ENCODE results near the gene KIRREL3. TPM values are rescaled to one million over a fixed set of nuclear protein-coding genes. Genes with fewer than 3 reads are reported as not detected.

Gene KIRREL3
- total RNA-seq, 1 donor from 2014 or later, result under 0.01 TPM

- no peak overlapping the region for H3K9ac ChIP-seq (ENCODE audit: low read depth in 1 of 3, low read length in 3 of 3)
- no peaks in the 10 kb centered on the region for H3K9me3 ChIP-seq (ENCODE audit: control insufficient read depth in 3 of 3, low read length in 3 of 3)
- H3K27me3 ChIP-seq (ENCODE audit: control insufficient read depth in 3 of 3, insufficient read depth in 3 of 3, low read length in 3 of 3), result peaks cover 0 to 11% (median 9%) of the 10 kb centered on the region in 3 donors
- H3K4me3 ChIP-seq (ENCODE audit: low read length in 3 of 3), result no peak overlapping the region
- no peak overlapping the region for H3K27ac ChIP-seq (ENCODE audit: low read depth, low read length)
- no peaks in the 10 kb centered on the region for H3K36me3 ChIP-seq (ENCODE audit: control insufficient read depth in 3 of 3, insufficient read depth in 3 of 3, low read length in 3 of 3)
- no peaks in the 10 kb centered on the region for H3K4me1 ChIP-seq (ENCODE audit: control insufficient read depth in 3 of 3, insufficient read depth in 3 of 3, low read length in 3 of 3)
These were observed 75.1 kb downstream of the KIRREL3 start for GRCh38 chr11:126925321-126926093.

DNA sequence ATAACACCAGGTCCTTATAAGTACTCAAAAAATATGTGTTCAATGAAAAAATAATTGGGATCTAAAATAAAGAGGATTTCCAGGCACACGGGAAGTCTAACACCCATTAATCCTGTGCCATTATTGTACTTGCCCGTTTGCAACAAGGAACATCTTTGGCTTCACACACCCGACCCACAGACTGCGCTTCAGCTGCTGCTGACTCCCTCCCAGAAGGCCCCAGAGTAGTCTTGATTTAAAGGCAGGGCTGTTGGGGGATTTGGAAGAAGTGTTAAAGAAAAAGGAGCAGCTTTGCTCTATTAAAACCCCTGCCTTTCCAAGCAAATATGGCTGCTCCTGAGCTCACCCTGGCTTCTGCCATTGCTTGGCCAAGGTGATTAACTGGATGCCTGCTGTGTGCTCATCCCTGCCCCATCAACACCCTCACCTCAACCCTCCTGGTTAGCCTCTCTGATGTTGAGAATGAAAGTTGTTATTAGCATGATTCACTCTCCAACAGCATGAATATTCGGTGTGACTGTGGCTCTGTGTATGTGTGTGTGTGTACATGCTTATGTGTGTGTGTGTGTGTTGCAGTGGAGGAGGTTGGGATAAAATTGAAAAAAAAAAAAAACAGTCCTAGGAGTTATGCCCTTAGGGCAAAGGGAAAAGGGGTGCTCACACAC, 76.1 kb downstream of the KIRREL3 start:
- H3K27ac ChIP-seq (ENCODE audit: low read depth, low read length), result no peak overlapping the region
- no peak overlapping the region for H3K4me3 ChIP-seq (ENCODE audit: low read length in 3 of 3)
- H3K4me1 ChIP-seq (ENCODE audit: control insufficient read depth in 3 of 3, insufficient read depth in 3 of 3, low read length in 3 of 3), result no peaks in the 10 kb centered on the region
- no peaks in the 10 kb centered on the region for H3K36me3 ChIP-seq (ENCODE audit: control insufficient read depth in 3 of 3, insufficient read depth in 3 of 3, low read length in 3 of 3)
- no peaks in the 10 kb centered on the region for H3K9me3 ChIP-seq (ENCODE audit: control insufficient read depth in 3 of 3, low read length in 3 of 3)
- no peak overlapping the region for H3K9ac ChIP-seq (ENCODE audit: low read depth in 1 of 3, low read length in 3 of 3)
- H3K27me3 ChIP-seq (ENCODE audit: control insufficient read depth in 3 of 3, insufficient read depth in 3 of 3, low read length in 3 of 3), result peaks cover 0 to 11% (median 9%) of the 10 kb centered on the region in 3 donors

DNA sequence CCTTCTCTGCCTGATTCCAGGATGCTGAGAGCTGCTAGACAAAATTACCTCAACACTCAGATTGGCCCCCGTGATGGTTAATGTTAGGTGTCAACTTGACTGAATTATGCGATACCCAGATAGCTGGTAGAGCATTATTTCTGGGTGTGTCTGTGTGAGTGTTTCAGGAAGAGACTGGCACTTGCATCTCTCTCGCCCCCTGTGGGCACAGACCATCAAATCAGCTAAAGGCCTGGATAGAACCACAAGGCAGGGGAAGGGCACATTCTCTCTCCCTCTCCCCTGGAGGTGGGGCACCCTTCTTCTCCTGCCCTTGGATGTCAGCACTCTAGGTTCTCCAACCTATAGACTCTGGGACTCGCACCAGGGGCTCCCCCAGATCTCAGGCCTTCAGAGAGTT, 79.7 kb downstream of the KIRREL3 start:
- Histone ChIP-seq H3K9ac (ENCODE audit: low read depth in 1 of 3, low read length in 3 of 3) (no peak overlapping the region), H3K9me3 (ENCODE audit: control insufficient read depth in 3 of 3, low read length in 3 of 3) (no peaks in the 10 kb centered on the region), H3K36me3 (ENCODE audit: control insufficient read depth in 3 of 3, insufficient read depth in 3 of 3, low read length in 3 of 3) (no peaks in the 10 kb centered on the region), H3K4me3 (ENCODE audit: low read length in 3 of 3) (no peak overlapping the region), H3K4me1 (ENCODE audit: control insufficient read depth in 3 of 3, insufficient read depth in 3 of 3, low read length in 3 of 3) (no peaks in the 10 kb centered on the region), H3K27ac (ENCODE audit: low read depth, low read length) (no peak overlapping the region), H3K27me3 (ENCODE audit: control insufficient read depth in 3 of 3, insufficient read depth in 3 of 3, low read length in 3 of 3) (peaks cover 0 to 11% (median 9%) of the 10 kb centered on the region in 3 donors)

GRCh38 chr11:126919147-126919823, 81.3 kb downstream of the KIRREL3 start:
- Histone ChIP-seq H3K27ac (ENCODE audit: low read depth, low read length) (no peak overlapping the region), H3K4me1 (ENCODE audit: control insufficient read depth in 3 of 3, insufficient read depth in 3 of 3, low read length in 3 of 3) (no peaks in the 10 kb centered on the region), H3K4me3 (ENCODE audit: low read length in 3 of 3) (no peak overlapping the region), H3K9ac (ENCODE audit: low read depth in 1 of 3, low read length in 3 of 3) (no peak overlapping the region), H3K27me3 (ENCODE audit: control insufficient read depth in 3 of 3, insufficient read depth in 3 of 3, low read length in 3 of 3) (no peaks in the 10 kb centered on the region), H3K36me3 (ENCODE audit: control insufficient read depth in 3 of 3, insufficient read depth in 3 of 3, low read length in 3 of 3) (no peaks in the 10 kb centered on the region), H3K9me3 (ENCODE audit: control insufficient read depth in 3 of 3, low read length in 3 of 3) (no peaks in the 10 kb centered on the region)

- H3K4me1 ChIP-seq (ENCODE audit: control insufficient read depth in 3 of 3, insufficient read depth in 3 of 3, low read length in 3 of 3), result no peaks in the 10 kb centered on the region
- no peak overlapping the region for H3K4me3 ChIP-seq (ENCODE audit: low read length in 3 of 3)
- no peaks in the 10 kb centered on the region for H3K27me3 ChIP-seq (ENCODE audit: control insufficient read depth in 3 of 3, insufficient read depth in 3 of 3, low read length in 3 of 3)
- H3K27ac ChIP-seq (ENCODE audit: low read depth, low read length), result no peak overlapping the region
- H3K36me3 ChIP-seq (ENCODE audit: control insufficient read depth in 3 of 3, insufficient read depth in 3 of 3, low read length in 3 of 3), result no peaks in the 10 kb centered on the region
- no peak overlapping the region for H3K9ac ChIP-seq (ENCODE audit: low read depth in 1 of 3, low read length in 3 of 3)
- H3K9me3 ChIP-seq (ENCODE audit: control insufficient read depth in 3 of 3, low read length in 3 of 3), result no peaks in the 10 kb centered on the region
These were observed 82.0 kb downstream of the KIRREL3 start for GRCh38 chr11:126918556-126918955.

DNA sequence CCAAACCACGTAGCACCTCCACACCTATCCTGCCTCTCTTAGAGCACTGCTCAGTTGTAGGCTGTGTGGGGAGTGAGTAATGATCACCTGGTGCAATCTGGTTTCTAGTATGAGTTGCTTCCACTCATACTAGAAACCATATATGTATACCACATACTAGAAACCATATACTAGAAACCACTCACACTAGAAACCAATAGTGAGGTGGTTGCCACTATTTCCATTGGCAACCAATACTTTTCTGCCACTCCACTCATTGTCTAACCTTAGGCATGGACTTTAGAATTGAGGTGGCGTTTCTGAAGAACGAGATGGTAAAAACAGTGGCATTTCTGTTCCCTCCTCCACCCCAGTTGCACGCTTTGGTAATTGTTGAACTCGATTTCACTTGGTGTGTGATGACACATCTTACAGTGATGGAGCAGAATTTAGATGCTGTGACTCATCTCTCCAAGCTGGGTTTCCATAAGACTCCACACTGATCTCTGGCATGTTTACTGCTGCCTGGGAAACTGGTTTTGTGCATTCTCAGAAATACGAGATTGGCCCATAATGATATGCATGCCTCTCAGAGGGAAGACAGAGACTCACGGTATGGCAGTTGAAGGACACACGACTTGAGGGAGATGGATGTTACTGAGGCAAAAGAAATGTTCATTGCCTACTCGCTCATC, 82.9 kb downstream of the KIRREL3 start:
- H3K36me3 ChIP-seq (ENCODE audit: control insufficient read depth in 3 of 3, insufficient read depth in 3 of 3, low read length in 3 of 3), result no peaks in the 10 kb centered on the region
- H3K4me1 ChIP-seq (ENCODE audit: control insufficient read depth in 3 of 3, insufficient read depth in 3 of 3, low read length in 3 of 3), result no peaks in the 10 kb centered on the region
- H3K9ac ChIP-seq (ENCODE audit: low read depth in 1 of 3, low read length in 3 of 3), result no peak overlapping the region
- H3K4me3 ChIP-seq (ENCODE audit: low read length in 3 of 3), result no peak overlapping the region
- no peaks in the 10 kb centered on the region for H3K27me3 ChIP-seq (ENCODE audit: control insufficient read depth in 3 of 3, insufficient read depth in 3 of 3, low read length in 3 of 3)
- H3K27ac ChIP-seq (ENCODE audit: low read depth, low read length), result no peak overlapping the region
- H3K9me3 ChIP-seq (ENCODE audit: control insufficient read depth in 3 of 3, low read length in 3 of 3), result no peaks in the 10 kb centered on the region

DNA sequence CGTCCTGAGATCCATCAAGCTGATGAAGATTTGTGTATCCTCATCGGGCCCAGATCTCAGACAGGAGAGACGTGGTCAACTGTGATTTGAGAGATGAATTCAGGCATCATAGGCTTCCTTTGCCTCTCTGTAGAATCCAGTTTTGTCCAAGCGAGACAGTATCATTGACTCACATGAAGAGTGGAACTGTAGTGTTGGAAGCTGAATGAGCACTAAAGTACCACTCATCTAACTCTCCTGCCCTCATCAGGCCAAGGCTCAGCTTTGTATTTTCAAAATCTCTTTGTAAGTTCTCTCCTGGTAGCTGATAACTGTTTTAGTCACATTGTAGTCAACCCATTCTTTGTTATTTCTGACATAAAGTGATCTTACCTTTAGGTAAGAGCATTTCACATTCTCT, 85.1 kb downstream of the KIRREL3 start:
- H3K9me3 ChIP-seq (ENCODE audit: control insufficient read depth in 3 of 3, low read length in 3 of 3), result no peaks in the 10 kb centered on the region
- no peak overlapping the region for H3K4me3 ChIP-seq (ENCODE audit: low read length in 3 of 3)
- H3K9ac ChIP-seq (ENCODE audit: low read depth in 1 of 3, low read length in 3 of 3), result no peak overlapping the region
- H3K4me1 ChIP-seq (ENCODE audit: control insufficient read depth in 3 of 3, insufficient read depth in 3 of 3, low read length in 3 of 3), result no peaks in the 10 kb centered on the region
- no peak overlapping the region for H3K27ac ChIP-seq (ENCODE audit: low read depth, low read length)
- H3K36me3 ChIP-seq (ENCODE audit: control insufficient read depth in 3 of 3, insufficient read depth in 3 of 3, low read length in 3 of 3), result no peaks in the 10 kb centered on the region
- H3K27me3 ChIP-seq (ENCODE audit: control insufficient read depth in 3 of 3, insufficient read depth in 3 of 3, low read length in 3 of 3), result peaks cover 0 to 2% (median 0%) of the 10 kb centered on the region in 3 donors

- Histone ChIP-seq H3K36me3 (ENCODE audit: control insufficient read depth in 3 of 3, insufficient read depth in 3 of 3, low read length in 3 of 3) (no peaks in the 10 kb centered on the region), H3K9me3 (ENCODE audit: control insufficient read depth in 3 of 3, low read length in 3 of 3) (no peaks in the 10 kb centered on the region), H3K27ac (ENCODE audit: low read depth, low read length) (no peak overlapping the region), H3K27me3 (ENCODE audit: control insufficient read depth in 3 of 3, insufficient read depth in 3 of 3, low read length in 3 of 3) (peaks cover 0 to 2% (median 0%) of the 10 kb centered on the region in 3 donors), H3K4me3 (ENCODE audit: low read length in 3 of 3) (no peak overlapping the region), H3K4me1 (ENCODE audit: control insufficient read depth in 3 of 3, insufficient read depth in 3 of 3, low read length in 3 of 3) (no peaks in the 10 kb centered on the region), H3K9ac (ENCODE audit: low read depth in 1 of 3, low read length in 3 of 3) (no peak overlapping the region)
These were observed 85.6 kb downstream of the KIRREL3 start for GRCh38 chr11:126914941-126915340.

- no peak overlapping the region for H3K27ac ChIP-seq (ENCODE audit: low read depth, low read length)
- no peaks in the 10 kb centered on the region for H3K9me3 ChIP-seq (ENCODE audit: control insufficient read depth in 3 of 3, low read length in 3 of 3)
- no peak overlapping the region for H3K4me3 ChIP-seq (ENCODE audit: low read length in 3 of 3)
- no peaks in the 10 kb centered on the region for H3K4me1 ChIP-seq (ENCODE audit: control insufficient read depth in 3 of 3, insufficient read depth in 3 of 3, low read length in 3 of 3)
- peaks cover 0 to 2% (median 0%) of the 10 kb centered on the region in 3 donors for H3K27me3 ChIP-seq (ENCODE audit: control insufficient read depth in 3 of 3, insufficient read depth in 3 of 3, low read length in 3 of 3)
- no peaks in the 10 kb centered on the region for H3K36me3 ChIP-seq (ENCODE audit: control insufficient read depth in 3 of 3, insufficient read depth in 3 of 3, low read length in 3 of 3)
- no peak overlapping the region for H3K9ac ChIP-seq (ENCODE audit: low read depth in 1 of 3, low read length in 3 of 3)
These were observed 86.4 kb downstream of the KIRREL3 start for GRCh38 chr11:126914166-126914565.
